GM12878 (cell line): Measurements from ENCODE around the gene HIF3A.

Experiments
- BACH1 ChIP-seq: fragments of 450-650 bp; IDR thresholded peaks from 2 replicates; pipeline ENCODE4 v1.6.1; 2017; ENCODE audit warnings: mild to moderate bottlenecking, borderline replicate concordance
- CEBPB ChIP-seq, 2 experiments: fragments of 150-350 bp in 1 of 2; IDR thresholded peaks; 2 replicates each; pipeline ENCODE4 v1.6.1; 2012 to 2014; ENCODE audit warnings: low read depth in 2 of 2, low read length in 2 of 2, borderline replicate concordance in 1 of 2, inconsistent platforms in 1 of 2
- CTCF ChIP-seq, 3 experiments: IDR thresholded peaks in 2 of 3; conservative IDR thresholded peaks in 1 of 3; 2 replicates each; pipeline ENCODE4 v1.5.1; 2011; ENCODE audit warnings: low read depth in 3 of 3, low read length in 3 of 3, mild to moderate bottlenecking in 3 of 3, control low read depth in 2 of 3, moderate library complexity in 2 of 3, inconsistent platforms in 1 of 3, mixed read lengths in 1 of 3; ENCODE audit not compliant: control insufficient read depth in 2 of 3, insufficient read depth in 1 of 3; ENCODE audit errors: extremely low read depth in 1 of 3
- EP300 ChIP-seq, 2 experiments: fragments of 150-350 bp in 1 of 2; IDR thresholded peaks; 2 replicates each; pipeline ENCODE4 v1.6.1; 2011 to 2012; ENCODE audit warnings: low read depth in 2 of 2, low read length in 2 of 2, borderline replicate concordance in 1 of 2, improper control_type of control experiment in 1 of 2, inconsistent platforms in 1 of 2; ENCODE audit not compliant: control insufficient read depth in 1 of 2
- EZH2 ChIP-seq: IDR thresholded peaks from 2 replicates; pipeline ENCODE4 v1.6.1; 2012; ENCODE audit warnings: low read depth, mild to moderate bottlenecking, control low read depth, inconsistent platforms, low read length, borderline replicate concordance; ENCODE audit not compliant: control insufficient read depth
- HDAC2 ChIP-seq: fragments of 200-600 bp; sonication (generic); IDR thresholded peaks from 2 replicates; pipeline ENCODE4 v1.6.1; 2017
- JUND ChIP-seq: IDR thresholded peaks from 2 replicates; pipeline ENCODE4 v1.6.1; 2012; ENCODE audit warnings: low read depth, mild to moderate bottlenecking, low read length, improper control_type of control experiment, moderate library complexity
- SIX5 ChIP-seq: IDR thresholded peaks from 2 replicates; pipeline ENCODE4 v1.6.1; 2011; ENCODE audit warnings: mild to moderate bottlenecking, low read depth, low read length, moderate library complexity; ENCODE audit not compliant: severe bottlenecking
- USF2 ChIP-seq: IDR thresholded peaks from 2 replicates; pipeline ENCODE4 v1.6.1; 2011; ENCODE audit warnings: low read depth, low read length, improper control_type of control experiment, borderline replicate concordance

GRCh38 chr19:46391296-46392251, 94.7 kb downstream of the HIF3A start:
- TF ChIP-seq CEBPB (IDR thresholded peaks at IDR 0.05; ENCODE audit: borderline replicate concordance in 1 of 2, low read depth in 2 of 2, low read length in 2 of 2) (no peak), EP300 (IDR thresholded peaks at IDR 0.05; ENCODE audit: borderline replicate concordance in 1 of 2, control insufficient read depth in 1 of 2, low read depth in 2 of 2, low read length in 2 of 2) (no peak), HDAC2 (no peak), CTCF (IDR thresholded peaks at IDR 0.05 in 2 of 3, conservative IDR thresholded peaks at IDR 0.05 in 1 of 3; ENCODE audit: control insufficient read depth in 2 of 3, extremely low read depth in 1 of 3, insufficient read depth in 1 of 3, low read depth in 3 of 3, low read length in 3 of 3) (no peak), JUND (no peak), USF2 (no peak), BACH1 (no peak), EZH2 (no peak), SIX5 (no peak)
